T47D (cell line): ENCODE results near the gene PPARA.
"Not testable (repeated sequence)": the region's sequence is repeated elsewhere in the genome, so short reads cannot be mapped to it uniquely, and the experiment has no call there.

ENCODE experiments used
- DNase-seq, 2 experiments: peaks; one replicate each; pipeline versions ENCODE4 v3.0.0 to v3.0.0-alpha.2; 2011 to 2012; ENCODE audit warnings: low read depth in 1 of 2, low spot score in 1 of 2
- JUND ChIP-seq: IDR thresholded peaks from 2 replicates; pipeline ENCODE4 v1.6.1; 2012; ENCODE audit warnings: low read depth
- in situ Hi-C: cut with HindIII; loops from 2 replicates; pipeline ENCODE4 v1.10.0; 2016; ENCODE audit warnings: low sequenced_read_pairs, low pct_unique_long_range_greater_than_20kb

PPARA gene

DNA sequence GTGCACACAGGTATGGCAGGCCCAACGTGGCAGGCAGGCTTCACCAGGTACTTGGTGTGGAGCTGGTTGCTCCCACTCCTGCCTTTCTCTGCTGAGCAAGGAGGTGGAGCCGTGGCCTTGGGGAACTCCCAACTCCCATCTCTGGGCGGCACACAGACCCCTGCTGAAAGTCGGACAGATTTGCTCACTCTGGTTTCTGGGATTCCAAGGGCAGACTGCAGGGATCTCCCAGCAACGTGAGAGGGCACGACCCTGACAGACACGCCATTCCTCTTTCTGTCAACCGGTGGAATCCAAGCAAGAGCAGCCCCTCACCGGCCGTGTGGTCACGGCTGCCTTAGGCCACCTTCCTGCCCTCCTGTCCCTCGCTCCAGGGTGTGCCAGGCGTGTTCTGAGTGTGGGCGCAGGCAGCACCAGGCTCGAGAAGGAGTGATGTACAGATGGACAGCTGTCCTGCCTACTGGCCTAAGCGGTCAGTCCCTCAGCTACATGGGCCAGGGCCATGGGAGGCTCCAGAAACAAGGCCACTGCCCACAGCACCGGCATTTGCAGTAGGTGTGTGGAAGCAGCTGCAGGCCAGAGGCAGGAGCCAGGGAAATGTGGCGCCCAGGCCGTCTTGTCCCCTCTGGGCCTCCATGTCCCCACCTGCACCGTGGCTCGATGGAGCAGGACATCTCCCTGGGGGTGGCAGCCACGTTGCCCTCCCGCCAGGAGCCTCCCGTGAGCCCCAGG lies 13.7 kb upstream of the PPARA start:
- no peak for TF ChIP-seq JUND
- in situ Hi-C loops, result no loop called here
- no peak for DNase-seq

DNA sequence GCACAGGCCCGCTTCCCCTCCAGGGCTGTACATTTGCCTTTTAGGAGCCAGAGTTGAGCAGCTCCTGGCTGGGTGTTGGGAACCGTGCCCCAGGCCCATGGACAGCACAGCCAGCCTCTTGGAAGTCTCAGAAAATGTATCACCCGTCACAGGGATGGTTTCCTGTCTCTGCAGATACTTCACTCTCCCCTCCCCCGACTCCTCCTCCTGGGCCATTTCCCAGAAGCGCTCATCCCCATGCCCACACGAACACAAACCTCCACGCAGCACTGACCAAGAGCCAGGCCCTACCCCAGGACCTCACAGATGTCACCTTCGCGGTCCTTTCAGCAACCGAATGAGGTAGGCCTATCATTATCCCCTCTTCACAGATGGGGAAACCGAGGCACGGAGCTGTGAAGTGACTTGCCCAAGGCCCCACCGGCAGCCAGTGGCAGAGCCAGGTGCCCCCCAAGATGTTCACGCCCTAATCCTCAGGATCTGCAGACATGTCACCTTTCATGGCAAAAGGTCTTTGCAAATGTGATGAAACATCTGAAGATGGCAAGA lies 13.0 kb upstream of the PPARA start:
- no peak for TF ChIP-seq JUND
- DNase-seq, result no peak
- in situ Hi-C loops, result no loop called here

DNA sequence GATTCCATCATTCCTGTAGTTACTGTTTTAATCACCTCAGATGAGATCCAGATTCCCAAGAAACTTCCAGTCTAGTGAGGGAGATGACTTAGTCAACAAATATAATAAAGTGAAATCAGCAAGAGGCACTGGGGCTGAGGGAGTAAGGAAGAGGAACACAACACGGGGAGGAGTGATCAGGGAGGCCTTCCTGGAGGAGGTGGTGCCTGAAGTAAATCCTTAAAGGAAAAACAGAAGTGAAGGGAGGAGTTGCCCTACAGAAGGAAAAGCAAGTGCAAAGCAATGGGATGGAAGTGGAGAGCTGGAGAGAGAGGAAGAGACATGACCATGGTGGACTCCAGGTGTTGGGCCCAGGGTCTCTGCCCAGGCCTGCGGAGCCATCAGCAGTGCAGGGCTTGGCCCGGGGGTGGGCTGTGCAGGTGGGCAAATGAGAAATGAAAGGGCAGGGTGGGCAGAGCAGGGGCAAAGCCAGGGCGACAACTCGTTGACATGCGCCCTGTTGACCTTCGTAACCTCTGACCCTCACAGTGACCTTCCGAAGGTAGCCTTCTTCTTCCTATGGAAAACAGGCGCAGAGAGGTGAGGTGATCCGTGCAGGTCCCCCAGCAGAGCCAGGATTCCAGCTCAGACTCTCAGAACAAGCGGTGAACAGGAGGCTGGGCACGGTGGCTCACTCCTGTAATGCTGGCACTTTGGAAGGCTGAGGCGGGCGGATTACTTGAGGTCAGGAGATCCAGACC lies 12.1 kb upstream of the PPARA start:
- no peak for TF ChIP-seq JUND
- DNase-seq, result no peak
- in situ Hi-C loops, result no loop called here

DNA sequence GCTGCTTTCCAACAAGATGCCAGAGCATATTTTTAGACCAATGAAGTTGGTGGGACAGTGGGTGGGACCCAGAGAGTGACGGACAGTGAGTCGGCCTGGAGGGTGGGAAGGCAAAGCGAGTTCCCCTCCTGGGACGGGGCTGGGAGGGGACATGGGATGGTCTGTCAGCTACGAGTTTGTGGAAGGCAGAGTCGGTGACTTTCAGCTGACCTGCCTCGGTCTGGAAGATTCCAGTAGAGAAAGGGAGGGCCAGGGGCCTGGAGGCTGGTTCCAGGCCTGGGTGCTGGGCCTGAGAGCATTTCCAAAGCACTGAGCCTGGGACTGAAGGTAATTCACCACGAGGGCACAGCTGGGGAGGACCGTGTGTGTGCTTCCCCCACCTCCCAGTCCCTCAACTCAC lies 10.9 kb upstream of the PPARA start:
- DNase-seq, in situ Hi-C loops: not testable (repeated sequence)

DNA sequence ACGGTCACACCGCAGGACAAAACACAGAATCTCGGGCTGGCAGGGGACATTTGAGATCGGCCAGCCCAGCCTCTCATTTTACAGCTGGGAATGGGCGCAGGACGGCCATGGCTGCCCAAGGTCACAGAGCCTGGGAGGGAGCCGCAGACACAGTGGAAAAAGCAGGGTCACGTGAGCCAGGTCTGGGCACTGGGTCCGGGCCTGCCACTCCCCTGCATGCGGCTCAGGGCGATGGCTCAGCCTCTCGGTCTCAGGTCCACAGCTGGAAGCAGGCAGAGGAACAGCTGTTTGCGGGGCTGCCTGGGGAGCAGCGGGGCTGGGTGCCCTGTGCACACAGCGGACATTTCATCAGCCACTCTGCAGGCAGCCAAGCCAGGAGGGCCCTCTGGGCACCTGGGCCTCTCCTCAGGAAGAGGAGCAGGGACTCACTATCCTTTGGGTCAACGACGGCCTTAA lies 10.4 kb upstream of the PPARA start:
- TF ChIP-seq JUND, result no peak
- in situ Hi-C loops, result no loop called here
- no peak for DNase-seq

DNA sequence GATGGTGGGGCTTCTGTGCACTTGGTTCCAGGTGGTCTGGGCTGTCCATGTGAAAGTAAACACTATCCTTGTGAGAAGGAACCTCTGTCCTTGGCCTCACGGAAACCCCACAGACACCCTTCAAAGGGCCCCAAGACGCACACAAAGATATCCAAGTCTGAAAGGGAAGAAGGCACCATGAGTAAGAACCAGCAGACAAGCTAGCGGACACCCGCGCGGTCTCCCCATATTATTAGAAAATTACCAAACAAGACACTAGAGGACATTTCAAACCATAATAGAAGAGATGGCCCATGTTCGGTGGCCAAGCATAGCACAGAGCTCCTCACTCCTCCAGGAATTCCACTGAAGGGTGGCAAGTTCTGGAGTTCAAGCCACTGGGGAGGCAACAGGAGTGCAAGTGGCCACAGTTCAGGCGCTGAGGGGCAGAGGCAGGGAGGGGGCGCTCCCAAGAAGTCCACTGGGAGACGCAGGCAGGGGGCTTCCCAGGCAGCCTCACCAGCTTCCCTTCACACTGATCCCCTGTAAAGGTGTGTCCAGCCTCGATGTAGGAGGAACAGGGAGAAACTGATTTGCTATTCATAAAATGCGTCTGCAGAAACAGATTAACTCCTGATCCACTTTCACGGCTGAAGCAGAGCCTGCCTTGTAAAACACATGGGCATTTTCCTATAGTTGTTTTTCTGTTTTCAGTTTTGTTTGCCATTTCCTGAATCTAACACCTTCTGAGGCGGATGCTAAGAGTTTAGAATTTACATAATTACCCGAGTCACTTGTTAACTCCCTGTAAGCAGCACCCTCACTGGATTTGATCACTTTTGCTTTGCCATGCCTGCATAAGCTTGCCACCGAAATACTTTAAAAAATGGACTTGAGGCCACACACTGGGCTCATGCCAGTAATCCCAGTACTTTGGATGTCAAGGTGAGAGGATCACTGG lies 9.1 kb upstream of the PPARA start:
- no peak for TF ChIP-seq JUND
- in situ Hi-C loops, result no loop called here

DNA sequence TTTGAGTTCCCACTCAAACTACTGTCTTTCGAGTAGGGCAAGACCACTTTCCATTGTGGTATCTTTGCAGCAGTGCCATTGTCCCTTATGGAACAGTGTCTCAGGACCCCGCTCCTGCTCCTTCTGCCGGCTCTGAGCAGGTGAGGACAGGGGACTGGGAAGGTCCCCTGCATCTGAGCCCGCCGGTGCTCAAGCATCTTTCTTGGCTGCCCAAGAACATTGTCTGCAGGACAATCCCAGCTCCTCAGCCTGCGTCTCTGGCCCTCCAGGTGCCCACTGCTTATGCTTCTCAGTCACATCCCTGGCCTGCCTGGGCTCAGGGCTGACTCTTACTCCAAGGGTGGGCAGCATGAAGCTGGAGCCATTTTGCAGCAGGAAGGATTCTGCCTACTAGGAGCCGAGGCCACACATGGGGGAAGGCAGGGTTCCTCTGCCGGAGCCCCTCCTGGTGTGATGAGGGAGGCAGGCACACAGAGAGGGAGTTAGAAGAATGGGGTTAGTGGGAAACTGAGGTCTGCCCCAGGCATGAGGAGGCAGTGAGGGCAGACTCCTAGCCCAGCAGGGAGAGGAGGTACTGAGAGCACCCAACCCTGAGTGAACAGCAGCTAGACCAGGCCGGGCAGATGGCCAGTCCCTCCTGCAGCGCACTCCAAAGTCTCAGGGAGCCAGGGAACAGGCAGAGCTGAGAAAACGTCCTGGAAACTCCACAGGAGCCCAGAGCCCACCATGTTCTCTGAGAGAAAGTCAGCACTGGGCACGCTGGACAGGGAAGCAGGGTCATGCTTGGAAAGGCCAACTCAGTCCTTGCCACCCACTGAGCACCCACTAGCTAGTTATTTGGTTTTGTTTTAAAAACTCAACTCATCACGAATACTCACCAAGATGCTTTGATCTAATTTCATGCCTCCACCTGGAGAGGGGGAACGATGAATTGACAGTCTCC lies 7.5 kb upstream of the PPARA start:
- no peak for TF ChIP-seq JUND
- in situ Hi-C loops, result no loop called here
- DNase-seq, result no peak

More for the DNA sequence above, 9.1 kb upstream of the PPARA start:
- DNase-seq, result no peak

DNA sequence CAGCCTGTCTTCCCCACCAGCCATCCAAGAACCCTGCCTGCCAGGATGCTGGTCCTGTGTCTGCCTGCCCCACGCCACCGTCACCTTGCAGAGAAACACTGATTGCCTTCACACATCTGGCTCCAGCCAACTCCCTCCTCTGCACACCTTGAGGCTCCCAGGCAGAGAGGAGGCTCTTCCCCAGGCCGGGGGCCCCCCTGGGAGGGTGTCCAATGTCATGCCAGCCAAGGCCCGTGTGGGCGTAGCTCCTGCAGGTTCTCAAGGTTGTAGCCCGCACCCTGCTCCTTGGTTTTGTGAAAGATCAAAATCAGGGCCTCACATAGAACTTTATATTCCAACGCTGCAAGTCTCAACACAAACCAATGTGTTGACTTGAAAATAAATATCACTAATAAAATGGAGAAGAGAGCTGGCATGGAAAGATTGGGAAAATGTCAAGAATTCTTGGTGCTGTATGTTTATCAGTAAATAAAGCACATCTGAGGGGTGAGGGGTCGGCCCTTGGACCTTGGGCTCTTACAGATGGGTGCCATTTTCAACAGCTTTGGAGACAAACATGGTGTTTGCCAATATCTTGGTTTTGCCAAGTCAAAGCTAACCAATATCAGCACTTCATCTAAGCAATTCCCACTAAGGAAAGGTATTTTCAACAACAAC lies 6.7 kb upstream of the PPARA start:
- in situ Hi-C loops, result no loop called here
- TF ChIP-seq JUND, result no peak
- no peak for DNase-seq

DNA sequence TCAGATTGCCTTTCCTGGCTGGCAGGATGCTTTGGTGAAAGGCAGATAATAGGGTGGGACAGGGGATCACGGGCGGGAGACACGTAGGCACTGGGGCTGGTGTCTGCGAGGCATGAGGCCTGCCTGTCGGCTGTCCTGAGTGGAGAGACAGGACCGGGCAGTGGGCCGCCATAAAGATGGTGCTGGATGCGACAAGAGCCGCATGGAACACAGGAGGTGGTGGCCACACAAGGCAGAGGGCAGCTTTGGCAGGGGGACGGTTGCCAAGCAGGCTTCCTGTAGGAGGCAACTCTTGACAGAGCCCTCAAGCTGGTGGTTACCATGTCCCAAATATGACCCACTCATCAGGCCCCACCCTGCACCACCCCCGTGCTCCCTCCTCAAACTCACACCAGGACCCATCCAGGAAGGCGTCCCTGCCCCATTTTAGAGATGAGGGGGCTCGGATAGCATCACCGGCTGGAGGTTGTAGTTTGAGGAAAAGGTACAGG lies 4.9 kb upstream of the PPARA start:
- in situ Hi-C loops, result no loop called here
- no peak for DNase-seq
- no peak for TF ChIP-seq JUND

DNA sequence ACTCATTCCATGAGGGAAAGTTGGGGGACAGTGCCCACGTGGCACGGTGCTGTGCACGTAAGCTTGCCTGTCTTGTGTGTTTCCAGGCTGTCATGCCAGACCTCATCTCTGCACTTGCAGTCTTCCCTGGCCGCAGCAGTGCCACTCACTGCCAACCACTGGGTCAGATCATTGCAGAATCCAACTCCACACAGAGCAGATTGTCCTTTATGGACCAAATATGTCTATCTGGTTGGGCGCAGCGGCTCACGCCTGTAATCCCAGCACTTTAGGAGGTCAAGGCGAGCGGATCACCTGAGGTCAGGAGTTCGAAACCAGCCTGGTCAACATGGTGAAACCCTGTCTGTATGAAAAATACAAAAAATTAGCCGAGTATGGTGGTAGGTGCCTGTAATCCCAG lies 4.4 kb upstream of the PPARA start:
- in situ Hi-C loops, result no loop called here

DNA sequence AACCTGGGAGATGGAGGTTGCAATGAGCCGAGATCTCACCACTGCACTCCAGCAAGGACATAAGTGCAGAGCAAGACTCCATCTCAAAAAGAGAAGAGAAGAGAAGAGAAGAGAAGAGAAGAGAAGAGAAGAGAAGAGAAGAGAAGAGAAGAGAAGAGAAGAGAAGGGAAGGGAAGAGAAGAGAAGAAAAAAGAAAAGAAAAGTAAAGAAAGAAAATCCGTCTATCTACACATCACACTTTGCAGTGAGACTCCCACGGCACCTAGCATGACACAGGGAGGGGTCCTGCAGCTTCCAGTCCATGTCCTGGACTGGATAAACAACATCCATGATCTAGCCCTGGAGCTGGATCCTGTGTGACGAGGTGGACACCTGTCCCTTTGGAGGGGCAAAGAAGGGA lies 4.0 kb upstream of the PPARA start:
- TF ChIP-seq JUND, result no peak
- in situ Hi-C loops, result no loop called here
- DNase-seq, result no peak

More for the DNA sequence above, 4.4 kb upstream of the PPARA start:
- no peak for TF ChIP-seq JUND
- DNase-seq, result no peak
